Measurements from ENCODE around the gene FOXP2. TPM values are rescaled to one million over a fixed set of nuclear protein-coding genes. Genes with fewer than 3 reads are reported as not detected.

The FOXP2 gene
- total and polyA plus RNA-seq, 9 of the 15 experiments (the other 6 are each of a cell fraction or from before 2014, with no cell fraction given): not detected

DNA sequence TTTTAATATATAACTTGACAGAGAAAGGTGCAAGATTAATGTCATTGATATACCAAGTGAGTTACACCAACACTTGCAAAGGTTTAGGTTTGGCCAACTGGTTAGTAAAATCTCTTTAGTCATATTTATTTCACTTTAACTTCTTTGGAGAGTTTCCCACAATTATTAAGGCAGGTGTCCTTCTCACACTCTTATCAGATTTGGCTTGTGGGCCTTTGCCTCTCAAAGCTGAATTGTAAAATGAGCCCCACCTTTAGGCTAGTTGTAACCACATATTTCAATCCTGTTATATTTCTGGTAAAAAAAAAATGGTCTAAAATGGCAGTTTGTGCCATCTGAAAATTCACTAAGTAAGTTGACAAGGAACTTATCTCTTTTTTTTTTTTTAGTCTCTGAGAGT lies 26.6 kb upstream of the FOXP2 start:
- ChIA-PET CTCF (ENCODE audit: low intra/inter-chr PET ratio) (interaction anchor here (0.5 kb wide), 1 partner anchor 304 kb away, joined by 3 read pairs; no protein-coding TSS in a partner anchor), POLR2A (no interaction called here)
- no TSS peak for BruUV-seq (replicated peaks)

More for the DNA sequence above, 26.6 kb upstream of the FOXP2 start:
- no peak overlapping the region for H3K9ac ChIP-seq (ENCODE audit: insufficient read depth in 1 of 2, low read depth in 2 of 2, low read length in 2 of 2)
- H3K9me1 ChIP-seq (ENCODE audit: control insufficient read depth, insufficient read depth, low read length): no peaks in the 10 kb centered on the region
- TF ChIP-seq KAT8 (IDR thresholded peaks at IDR 0.05; ENCODE audit: low read depth) (no peak), U2AF1 (optimal IDR thresholded peaks at IDR 0.05; ENCODE audit: low read depth, low read length) (no peak), HNRNPK (IDR thresholded peaks at IDR 0.05; ENCODE audit: low read depth, low read length, poor library complexity, severe bottlenecking) (no peak), ZNF253 (CRISPR knock-in tag; conservative IDR thresholded peaks at IDR 0.05) (no peak), RFX1 (IDR thresholded peaks at IDR 0.05) (no peak), ZNF232 (CRISPR knock-in tag; IDR thresholded peaks at IDR 0.05) (no peak), TAF7 (tag; IDR thresholded peaks at IDR 0.05) (no peak), C11orf30 (IDR thresholded peaks at IDR 0.05; ENCODE audit: low read depth) (no peak), MTF1 (CRISPR knock-in tag; IDR thresholded peaks at IDR 0.05; ENCODE audit: borderline replicate concordance) (no peak), TAF1 (IDR thresholded peaks at IDR 0.05; ENCODE audit: control insufficient read depth, extremely low read depth, insufficient read depth, low read length, severe bottlenecking) (no peak), NUFIP1 (IDR thresholded peaks at IDR 0.05; ENCODE audit: partially characterized antibody) (no peak), JUNB (CRISPR knock-in tag; conservative IDR thresholded peaks at IDR 0.05) (no peak), CREM (IDR thresholded peaks at IDR 0.05; ENCODE audit: low read depth) (no peak)
- TF ChIP-seq, protein P1, sequence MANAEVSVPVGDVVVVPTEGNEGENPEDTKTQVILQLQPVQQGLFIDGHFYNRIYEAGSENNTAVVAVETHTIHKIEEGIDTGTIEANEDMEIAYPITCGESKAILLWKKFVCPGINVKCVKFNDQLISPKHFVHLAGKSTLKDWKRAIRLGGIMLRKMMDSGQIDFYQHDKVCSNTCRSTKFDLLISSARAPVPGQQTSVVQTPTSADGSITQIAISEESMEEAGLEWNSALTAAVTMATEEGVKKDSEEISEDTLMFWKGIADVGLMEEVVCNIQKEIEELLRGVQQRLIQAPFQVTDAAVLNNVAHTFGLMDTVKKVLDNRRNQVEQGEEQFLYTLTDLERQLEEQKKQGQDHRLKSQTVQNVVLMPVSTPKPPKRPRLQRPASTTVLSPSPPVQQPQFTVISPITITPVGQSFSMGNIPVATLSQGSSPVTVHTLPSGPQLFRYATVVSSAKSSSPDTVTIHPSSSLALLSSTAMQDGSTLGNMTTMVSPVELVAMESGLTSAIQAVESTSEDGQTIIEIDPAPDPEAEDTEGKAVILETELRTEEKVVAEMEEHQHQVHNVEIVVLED (CRISPR knock-in tag; IDR thresholded peaks at IDR 0.05): no peak
- TF ChIP-seq, protein P2, sequence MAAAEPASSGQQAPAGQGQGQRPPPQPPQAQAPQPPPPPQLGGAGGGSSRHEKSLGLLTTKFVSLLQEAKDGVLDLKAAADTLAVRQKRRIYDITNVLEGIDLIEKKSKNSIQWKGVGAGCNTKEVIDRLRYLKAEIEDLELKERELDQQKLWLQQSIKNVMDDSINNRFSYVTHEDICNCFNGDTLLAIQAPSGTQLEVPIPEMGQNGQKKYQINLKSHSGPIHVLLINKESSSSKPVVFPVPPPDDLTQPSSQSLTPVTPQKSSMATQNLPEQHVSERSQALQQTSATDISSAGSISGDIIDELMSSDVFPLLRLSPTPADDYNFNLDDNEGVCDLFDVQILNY (CRISPR knock-in tag; IDR thresholded peaks at IDR 0.05): no peak
- TF ChIP-seq, protein P3, sequence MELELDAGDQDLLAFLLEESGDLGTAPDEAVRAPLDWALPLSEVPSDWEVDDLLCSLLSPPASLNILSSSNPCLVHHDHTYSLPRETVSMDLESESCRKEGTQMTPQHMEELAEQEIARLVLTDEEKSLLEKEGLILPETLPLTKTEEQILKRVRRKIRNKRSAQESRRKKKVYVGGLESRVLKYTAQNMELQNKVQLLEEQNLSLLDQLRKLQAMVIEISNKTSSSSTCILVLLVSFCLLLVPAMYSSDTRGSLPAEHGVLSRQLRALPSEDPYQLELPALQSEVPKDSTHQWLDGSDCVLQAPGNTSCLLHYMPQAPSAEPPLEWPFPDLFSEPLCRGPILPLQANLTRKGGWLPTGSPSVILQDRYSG (tag; conservative IDR thresholded peaks at IDR 0.05; ENCODE audit: low read depth): no peak
- TF ChIP-seq, protein P4, sequence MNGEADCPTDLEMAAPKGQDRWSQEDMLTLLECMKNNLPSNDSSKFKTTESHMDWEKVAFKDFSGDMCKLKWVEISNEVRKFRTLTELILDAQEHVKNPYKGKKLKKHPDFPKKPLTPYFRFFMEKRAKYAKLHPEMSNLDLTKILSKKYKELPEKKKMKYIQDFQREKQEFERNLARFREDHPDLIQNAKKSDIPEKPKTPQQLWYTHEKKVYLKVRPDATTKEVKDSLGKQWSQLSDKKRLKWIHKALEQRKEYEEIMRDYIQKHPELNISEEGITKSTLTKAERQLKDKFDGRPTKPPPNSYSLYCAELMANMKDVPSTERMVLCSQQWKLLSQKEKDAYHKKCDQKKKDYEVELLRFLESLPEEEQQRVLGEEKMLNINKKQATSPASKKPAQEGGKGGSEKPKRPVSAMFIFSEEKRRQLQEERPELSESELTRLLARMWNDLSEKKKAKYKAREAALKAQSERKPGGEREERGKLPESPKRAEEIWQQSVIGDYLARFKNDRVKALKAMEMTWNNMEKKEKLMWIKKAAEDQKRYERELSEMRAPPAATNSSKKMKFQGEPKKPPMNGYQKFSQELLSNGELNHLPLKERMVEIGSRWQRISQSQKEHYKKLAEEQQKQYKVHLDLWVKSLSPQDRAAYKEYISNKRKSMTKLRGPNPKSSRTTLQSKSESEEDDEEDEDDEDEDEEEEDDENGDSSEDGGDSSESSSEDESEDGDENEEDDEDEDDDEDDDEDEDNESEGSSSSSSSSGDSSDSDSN (IDR thresholded peaks at IDR 0.05; ENCODE audit: borderline replicate concordance in 1 of 2, low read depth in 2 of 2, low read length in 2 of 2): no peak
- no peak overlapping the region for H2AFZ ChIP-seq (ENCODE audit: low read depth, low read length)
- H3K4me1 ChIP-seq (replicated peaks in 1 of 2; ENCODE audit: control insufficient read depth in 2 of 2, insufficient read depth in 2 of 2, low read length in 2 of 2): no peaks in the 10 kb centered on the region
- no peak for FAIRE-seq
- H3K9me3 ChIP-seq (replicated peaks; ENCODE audit: control insufficient read depth, insufficient read depth, low read depth, low read length): peaks cover 4% of the 10 kb centered on the region; the same call in 1 of the 2 replicates
- DNase-seq (ENCODE audit: extremely low read depth in 1 of 4, low spot score in 3 of 4): no peak
- no peak overlapping the region for H3K27ac ChIP-seq (ENCODE audit: extremely low read depth, low read depth, low read length)
- in situ Hi-C loops (cut with MboI) (no loop called here), intact Hi-C loops (cut with micrococcal nuclease) (no loop called here)
- no peaks in the 10 kb centered on the region for H3K36me3 ChIP-seq (ENCODE audit: control insufficient read depth, insufficient read depth, low read length)
- no peaks in the 10 kb centered on the region for H4K20me1 ChIP-seq (replicated peaks; ENCODE audit: control insufficient read depth, insufficient read depth, low read length)
- no peak for ATAC-seq
- H3K27me3 ChIP-seq (ENCODE audit: control insufficient read depth in 2 of 2, insufficient read depth in 2 of 2, low read length in 2 of 2): no peaks in the 10 kb centered on the region
- no peak overlapping the region for H3K4me3 ChIP-seq
- no peaks in the 10 kb centered on the region for H3K79me2 ChIP-seq (ENCODE audit: control insufficient read depth, insufficient read depth, low read length)
- H3K4me2 ChIP-seq (ENCODE audit: insufficient read depth, low read length): no peak overlapping the region
